DMS153 treated with DMSO at 0.1 percent for 48 hours (cell line): ENCODE measurements around the gene PKP4.
A peak's percentile ranks its signal among the peaks of the same experiment; 100 is the strongest.

Source experiments
- DNase-seq: peaks from one replicate; lab custom pipeline; 2025; ENCODE audit not compliant: unreplicated experiment; lab: John Stamatoyannopoulos, UW

The PKP4 gene

DNA sequence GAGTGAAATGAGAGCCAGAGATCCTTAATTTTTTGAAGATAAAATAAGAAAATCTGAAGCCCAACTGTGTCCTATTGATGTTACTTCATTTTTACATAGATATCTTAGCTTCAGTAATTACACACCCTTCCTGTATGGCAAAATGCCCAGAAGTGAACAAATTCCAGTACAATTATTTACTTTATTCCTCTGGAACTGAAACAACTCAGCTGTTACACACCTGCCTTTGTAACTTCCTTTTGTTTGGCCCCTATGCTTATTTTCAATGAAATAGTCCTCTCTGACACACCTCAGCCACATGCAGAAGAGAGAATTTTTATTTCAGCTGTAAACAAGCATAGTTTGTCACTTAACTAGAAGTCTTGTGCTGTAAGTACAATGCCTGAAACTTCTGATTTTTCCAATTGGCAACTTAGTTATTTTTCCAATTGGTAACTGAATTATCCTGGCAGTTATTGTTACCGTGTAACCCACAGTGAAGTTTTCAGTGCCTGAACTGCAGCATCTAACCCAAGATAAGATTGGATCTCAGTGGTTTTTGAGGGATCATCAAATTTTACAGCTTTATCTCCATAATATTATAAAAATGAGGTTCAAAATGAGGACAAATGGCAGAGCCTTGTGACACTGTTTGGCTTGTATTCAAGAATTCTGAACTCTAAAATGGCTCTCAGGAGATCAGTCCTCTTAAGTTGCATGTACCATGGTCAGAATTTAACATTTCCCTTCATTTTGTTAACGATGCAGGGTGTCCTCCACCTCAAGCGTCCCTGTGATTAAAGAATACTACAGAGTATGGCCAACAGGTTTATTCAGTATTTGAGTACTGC lies 82.6 kb downstream of the PKP4 start:
- peak; percentile 93 for DNase-seq

- no peak for DNase-seq
Observed at GRCh38 chr2:158542577-158542976, 85.8 kb downstream of the PKP4 start.

- DNase-seq, result no peak
Observed at GRCh38 chr2:158543957-158544356, 87.2 kb downstream of the PKP4 start.

DNA sequence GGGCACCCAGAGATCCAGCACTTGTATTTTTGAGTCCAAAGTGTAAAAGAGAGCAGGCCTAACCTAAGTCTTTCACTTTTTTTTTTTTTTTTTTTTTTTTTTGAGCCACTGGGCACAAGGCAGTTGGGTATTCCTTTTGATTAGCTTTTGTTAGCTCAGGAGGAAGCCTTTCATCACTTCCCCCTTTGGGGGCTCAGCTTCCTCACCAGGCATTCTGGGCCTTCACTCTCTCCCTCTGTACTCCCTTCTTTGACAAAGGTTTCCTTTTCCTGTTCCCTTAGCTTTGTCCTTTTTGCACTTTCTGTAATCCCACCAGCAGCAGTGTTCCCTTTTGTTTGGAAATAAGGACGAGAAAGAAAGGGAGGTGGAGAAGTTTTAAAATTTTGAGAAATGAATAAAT lies 88.2 kb downstream of the PKP4 start:
- DNase-seq, result no peak

GRCh38 chr2:158546412-158547144 lies 89.8 kb downstream of the PKP4 start:
- DNase-seq, result no peak

- no peak for DNase-seq
Observed at GRCh38 chr2:158553257-158553656, 96.5 kb downstream of the PKP4 start.

DNA sequence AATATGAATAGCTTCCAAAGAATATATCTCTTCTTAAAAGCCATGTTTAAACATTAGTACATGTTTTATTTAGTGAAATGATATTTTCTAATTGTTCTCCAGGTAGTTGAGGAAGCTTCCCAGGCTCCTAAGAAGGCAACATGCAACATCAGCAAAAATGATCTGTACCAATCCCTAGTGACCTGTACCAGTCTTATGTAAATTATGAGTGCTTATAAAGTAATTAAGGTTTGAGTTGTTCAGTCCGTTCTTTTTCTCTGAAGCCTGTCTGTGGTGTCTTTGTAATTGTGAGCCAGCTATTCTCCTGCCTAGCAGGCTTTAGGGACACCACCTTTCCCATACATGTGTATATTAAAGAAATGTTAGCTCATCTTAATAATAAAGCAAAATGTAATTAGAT lies 98.2 kb downstream of the PKP4 start:
- no peak for DNase-seq

DNA sequence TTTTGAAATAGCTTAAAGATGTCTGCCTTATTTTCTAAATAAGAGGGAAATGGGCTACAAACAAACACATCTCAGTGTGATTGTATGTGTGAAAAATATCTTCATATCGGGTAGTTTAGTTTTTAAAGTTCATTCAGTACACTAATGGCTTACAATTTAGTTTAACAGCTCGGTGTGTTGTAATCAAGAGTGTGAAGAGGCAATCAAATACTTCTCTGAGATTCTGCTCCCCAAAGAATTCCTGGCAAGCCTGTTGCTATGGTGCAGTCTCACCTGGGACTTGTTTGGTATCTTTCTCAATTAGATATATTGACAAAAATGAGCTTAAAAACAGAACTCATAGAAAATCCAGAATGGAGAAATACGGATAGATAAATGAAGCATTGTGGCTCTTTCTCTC lies 99.4 kb downstream of the PKP4 start:
- no peak for DNase-seq

- DNase-seq, result no peak
Observed at GRCh38 chr2:158557752-158558151, 101.0 kb downstream of the PKP4 start.

DNA sequence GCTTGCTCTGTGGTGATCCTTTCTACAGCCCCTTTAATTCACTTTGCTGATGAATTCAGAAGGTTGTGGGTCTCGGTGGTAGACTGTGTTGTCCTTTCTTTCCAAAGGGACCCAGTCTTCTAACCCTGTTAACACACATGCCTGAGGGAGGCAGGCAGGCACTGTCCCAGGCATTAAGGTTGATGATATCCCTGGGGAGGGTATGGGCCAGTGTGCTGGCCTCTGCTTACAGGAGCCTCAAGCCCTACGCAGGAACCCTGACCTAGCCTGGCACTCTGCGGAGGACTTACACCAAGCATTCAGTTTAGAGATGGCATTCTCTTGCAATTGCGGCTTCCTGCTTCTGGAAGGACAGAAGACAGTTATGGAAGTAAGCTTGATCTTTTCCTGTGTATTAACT lies 102.5 kb downstream of the PKP4 start:
- no peak for DNase-seq

DNA sequence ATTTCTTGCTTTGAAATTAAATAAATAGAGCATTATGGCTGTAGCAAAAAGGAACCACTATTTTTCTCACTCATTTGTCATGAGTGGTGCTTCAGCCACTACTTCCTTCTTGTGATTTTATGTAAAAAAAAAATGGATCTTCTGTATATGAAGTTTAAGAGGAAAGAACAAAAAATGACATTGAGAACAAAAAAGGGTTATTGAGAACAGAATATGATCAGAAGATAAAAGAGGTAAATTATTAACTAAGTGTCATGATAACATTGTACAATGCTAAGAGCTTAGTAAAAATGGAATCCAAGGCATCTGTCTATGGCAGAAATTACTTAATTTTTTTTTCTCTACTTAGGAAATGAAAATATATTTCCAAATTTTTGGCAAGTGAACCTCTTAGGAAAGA lies 103.5 kb downstream of the PKP4 start:
- no peak for DNase-seq

DNA sequence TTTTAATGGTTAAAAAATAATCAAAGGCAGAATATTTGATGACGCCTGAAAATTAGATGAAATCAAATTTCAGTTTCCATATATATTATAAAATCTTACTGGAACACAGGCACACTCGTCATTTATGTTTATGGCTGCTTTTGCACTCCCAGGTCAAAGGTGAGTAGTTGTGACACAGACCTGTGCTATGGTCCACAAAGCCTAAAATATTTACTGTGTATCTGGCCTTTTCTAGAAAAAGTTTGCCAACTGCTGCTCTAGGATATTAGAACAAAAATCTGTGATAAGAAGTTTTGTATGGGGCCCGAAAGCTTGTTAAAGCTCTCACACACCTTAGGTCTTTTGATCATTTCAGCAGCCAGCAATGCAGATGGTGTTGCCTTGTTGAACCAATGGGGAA lies 104.3 kb downstream of the PKP4 start:
- DNase-seq, result no peak

DNA sequence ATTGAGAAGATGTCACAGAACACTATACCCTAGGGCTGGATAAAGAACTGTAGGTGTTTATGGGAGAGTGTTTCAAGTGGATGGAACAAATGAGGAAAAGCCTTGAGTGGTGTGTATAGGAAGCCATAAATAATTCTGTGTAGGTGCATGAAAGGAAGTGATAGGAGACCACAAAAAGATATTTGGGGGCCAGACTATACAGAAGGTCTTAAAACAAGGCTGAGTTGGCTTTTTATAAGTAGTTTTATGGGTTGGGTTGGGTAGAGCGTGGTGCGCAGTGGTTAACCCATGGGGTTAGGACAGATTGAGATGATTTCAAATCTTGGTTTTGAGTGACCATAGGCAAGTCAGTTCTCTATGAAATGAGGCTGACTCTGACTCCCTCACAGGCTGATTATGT lies 110.5 kb downstream of the PKP4 start:
- DNase-seq, result no peak

DNA sequence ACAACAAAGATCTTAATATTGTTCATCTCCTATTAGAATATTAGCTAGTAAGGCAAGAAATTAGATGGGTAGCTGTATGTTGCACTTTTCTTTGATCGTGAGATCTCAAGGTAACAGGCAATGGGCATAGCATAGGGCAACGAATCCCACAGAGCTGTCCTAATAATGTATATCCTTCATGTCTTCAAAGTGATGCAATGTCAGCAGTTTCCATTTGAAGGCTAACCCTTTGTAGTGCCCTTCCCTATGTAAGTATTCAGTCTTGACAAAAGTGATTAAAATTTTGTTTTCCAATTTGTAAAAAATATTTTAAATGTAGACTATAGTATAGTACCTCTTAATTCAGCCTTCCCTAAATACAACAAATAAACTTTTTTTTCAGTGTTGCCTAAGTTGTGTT lies 112.5 kb downstream of the PKP4 start:
- DNase-seq, result no peak

- DNase-seq, result no peak
Observed at GRCh38 chr2:158570869-158571268, 114.1 kb downstream of the PKP4 start.

DNA sequence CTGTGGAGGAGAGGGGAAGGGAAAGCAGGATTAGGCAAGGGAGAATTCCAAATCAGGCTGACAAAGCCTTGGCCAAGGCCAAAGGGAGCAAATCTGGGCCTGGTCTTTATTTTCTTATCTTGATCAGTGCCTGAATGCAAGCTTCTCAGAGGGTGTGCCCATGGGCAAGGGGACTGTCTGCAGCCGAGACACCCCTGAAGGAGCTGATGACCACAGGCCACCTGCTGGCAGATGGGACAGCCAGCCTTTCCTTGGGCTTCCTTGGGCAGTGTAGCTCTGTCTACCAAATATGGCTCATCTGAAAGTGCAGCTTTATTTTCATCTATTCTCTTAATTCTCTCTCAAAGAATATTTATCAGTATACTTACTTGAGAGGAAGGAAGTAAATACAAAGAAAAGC lies 117.0 kb downstream of the PKP4 start:
- DNase-seq, result no peak

DNA sequence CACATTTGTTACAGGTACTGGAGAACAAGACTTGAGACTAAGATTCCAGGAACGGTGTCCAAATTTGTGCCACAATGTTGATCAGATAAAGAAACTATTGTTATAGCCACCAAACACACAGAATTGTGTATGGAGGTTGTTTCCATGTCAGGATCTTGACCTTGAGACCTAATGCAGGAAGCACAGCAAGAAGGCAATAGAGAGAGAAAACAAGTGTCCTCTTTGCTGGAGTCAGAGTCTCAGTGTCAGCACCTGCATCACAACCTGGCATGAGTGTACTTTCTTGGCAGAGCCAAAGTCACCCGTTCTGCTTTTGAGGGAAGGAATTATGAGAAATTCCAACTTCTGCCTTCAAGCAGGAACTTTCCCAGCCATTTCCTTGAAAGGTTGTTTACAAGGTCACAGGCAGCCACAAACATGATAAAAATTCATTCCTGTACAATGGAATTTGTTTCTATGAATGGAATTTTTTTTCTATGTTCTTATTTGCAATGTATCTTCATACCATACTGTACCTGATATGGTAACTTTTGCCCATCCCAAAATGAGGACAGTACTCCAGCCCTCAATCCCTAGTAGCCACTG lies 118.4 kb downstream of the PKP4 start:
- no peak for DNase-seq

- no peak for DNase-seq
Observed at GRCh38 chr2:158577141-158577540, 120.4 kb downstream of the PKP4 start.

GRCh38 chr2:158578703-158579330 lies 122.1 kb downstream of the PKP4 start:
- DNase-seq, result no peak

- DNase-seq, result no peak
Observed at GRCh38 chr2:158579928-158580327, 123.2 kb downstream of the PKP4 start.

GRCh38 chr2:158580760-158581159 lies 124.0 kb downstream of the PKP4 start:
- peak; percentile 26 for DNase-seq

GRCh38 chr2:158582670-158583069 lies 125.9 kb downstream of the PKP4 start:
- no peak for DNase-seq
